ENCODE results near the gene ZNF565. TPM values are rescaled to one million over a fixed set of nuclear protein-coding genes. Genes with fewer than 3 reads are reported as not detected.

ZNF565 gene
- total and polyA plus RNA-seq, 2 of the 13 experiments (the other 11 are each of a cell fraction or from before 2014, with no cell fraction given): 1.8 to 5.2 TPM

- TF ChIP-seq ZBTB10 (CRISPR knock-in tag; IDR thresholded peaks at IDR 0.05; ENCODE audit: borderline replicate concordance) (no peak), ZNF766 (CRISPR knock-in tag; IDR thresholded peaks at IDR 0.05; ENCODE audit: borderline replicate concordance) (no peak), AGO2 (optimal IDR thresholded peaks at IDR 0.05; ENCODE audit: low read depth, low read length) (peak; percentile 46), BCL3 (CRISPR knock-in tag; IDR thresholded peaks at IDR 0.05) (peak; percentile 83), SSRP1 (CRISPR knock-in tag; IDR thresholded peaks at IDR 0.05) (no peak), THRA (CRISPR knock-in tag; IDR thresholded peaks at IDR 0.05; ENCODE audit: borderline replicate concordance) (peak; percentile 20; the same call in 1 of the 2 replicates), MED1 (CRISPR knock-in tag; IDR thresholded peaks at IDR 0.05) (peak; percentile 58), HDAC1 (CRISPR knock-in tag; IDR thresholded peaks at IDR 0.05) (peak; percentile 88), ZNF619 (CRISPR knock-in tag; IDR thresholded peaks at IDR 0.05) (peak; percentile 24; the same call in 1 of the 2 replicates), BRCA1 (CRISPR knock-in tag; IDR thresholded peaks at IDR 0.05) (no peak), ZNF292 (CRISPR knock-in tag; IDR thresholded peaks at IDR 0.05; ENCODE audit: borderline replicate concordance, low read depth) (no peak; the same call in 1 of the 2 replicates), ZMAT5 (CRISPR knock-in tag; IDR thresholded peaks at IDR 0.05; ENCODE audit: borderline replicate concordance, low read depth) (no peak), U2AF2 (IDR thresholded peaks at IDR 0.05; ENCODE audit: low read depth, low read length) (no peak), SALL1 (CRISPR knock-in tag; IDR thresholded peaks at IDR 0.05) (peak; percentile 78), ATF4 (CRISPR knock-in tag; IDR thresholded peaks at IDR 0.05) (0 out of 4 replicates have a peak, but pooled peaks of 1 of the 2 experiments have one; percentile 40), DNMT1 (CRISPR knock-in tag; IDR thresholded peaks at IDR 0.05) (no peak), ZNF460 (CRISPR knock-in tag; IDR thresholded peaks at IDR 0.05; ENCODE audit: borderline replicate concordance) (no peak; the same call in 1 of the 2 replicates), THAP11 (CRISPR knock-in tag; IDR thresholded peaks at IDR 0.05) (peak; percentile 98), ZNF275 (CRISPR knock-in tag; IDR thresholded peaks at IDR 0.05; ENCODE audit: borderline replicate concordance) (peak; percentile 84; the same call in 1 of the 2 replicates), ZNF768 (CRISPR knock-in tag; IDR thresholded peaks at IDR 0.05) (peak; percentile 7; the same call in 1 of the 2 replicates), HOXA7 (CRISPR knock-in tag; IDR thresholded peaks at IDR 0.05) (no peak)
Observed at GRCh38 chr19:36214386-36215275, at the start of gene ZNF565, which contains the start of gene ZNF146 (continued).

Measured in HepG2 (cell line).